Subcutaneous adipose tissue (tissue), 4 donors: Measurements from ENCODE around the gene ZMIZ1. TPM values are rescaled to one million over a fixed set of nuclear protein-coding genes. Genes with fewer than 3 reads are reported as not detected.

Source experiments
- CTCF ChIP-seq: fragments of 450-650 bp; IDR thresholded peaks from one replicate; pipeline ENCODE4 v1.5.1; 2016; ENCODE audit warnings: low read depth, mild to moderate bottlenecking, control low read depth, antibody characterized with exemption, moderate library complexity
- total RNA-seq, 4 donors: library from RNA; depleted of rRNA; stranded (reverse); fragments of >200 nt; gene quantifications; one replicate each; pipeline ENCODE4 v1.1.0, GENCODE V29; 2016

ZMIZ1 gene
- total RNA-seq, 4 donors from 2014 or later = 38.1 to 70.6 (median 51.4) TPM

- TF ChIP-seq CTCF = no peak
Observed at GRCh38 chr10:79316671-79317431, 248.1 kb downstream of the ZMIZ1 start.

GRCh38 chr10:79318369-79318768 lies 249.6 kb downstream of the ZMIZ1 start:
- TF ChIP-seq CTCF = no peak

GRCh38 chr10:79319115-79319771 lies 250.5 kb downstream of the ZMIZ1 start:
- TF ChIP-seq CTCF = no peak

GRCh38 chr10:79320316-79320715 lies 251.6 kb downstream of the ZMIZ1 start:
- TF ChIP-seq CTCF = no peak

- TF ChIP-seq CTCF = no peak
Observed at GRCh38 chr10:79320820-79321493, 252.2 kb downstream of the ZMIZ1 start.

GRCh38 chr10:79321494-79321882 lies 252.7 kb downstream of the ZMIZ1 start:
- TF ChIP-seq CTCF = no peak

GRCh38 chr10:79321951-79322350 lies 253.2 kb downstream of the ZMIZ1 start:
- TF ChIP-seq CTCF = no peak
